Cerebellar nuclear complex (tissue), 1 donor: ENCODE results near the gene GPR157.

Experiments used
- DNase-seq, 2 experiments: peaks; one replicate each; lab custom pipeline; 2025; lab: John Stamatoyannopoulos, UW

The GPR157 gene

DNA sequence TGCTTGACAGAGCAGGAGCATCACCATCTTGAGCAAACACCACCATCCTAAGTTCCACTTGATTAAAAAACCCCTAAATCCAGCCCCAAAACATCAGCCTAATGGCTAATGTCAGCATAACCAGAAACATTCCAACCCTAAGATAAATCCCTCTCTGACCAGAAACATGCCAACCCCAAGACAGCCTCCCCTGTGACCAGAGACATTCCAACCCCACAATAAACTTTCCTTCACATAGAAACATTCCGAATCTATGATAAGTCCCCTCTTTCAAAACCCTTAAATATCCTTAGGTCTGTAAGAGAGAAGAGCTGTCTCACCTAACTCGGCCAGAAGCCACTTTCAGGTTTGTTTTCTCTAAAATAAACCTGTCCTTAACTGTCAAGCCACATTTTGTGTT lies 42.1 kb downstream of the GPR157 start:
- no peak for DNase-seq

DNA sequence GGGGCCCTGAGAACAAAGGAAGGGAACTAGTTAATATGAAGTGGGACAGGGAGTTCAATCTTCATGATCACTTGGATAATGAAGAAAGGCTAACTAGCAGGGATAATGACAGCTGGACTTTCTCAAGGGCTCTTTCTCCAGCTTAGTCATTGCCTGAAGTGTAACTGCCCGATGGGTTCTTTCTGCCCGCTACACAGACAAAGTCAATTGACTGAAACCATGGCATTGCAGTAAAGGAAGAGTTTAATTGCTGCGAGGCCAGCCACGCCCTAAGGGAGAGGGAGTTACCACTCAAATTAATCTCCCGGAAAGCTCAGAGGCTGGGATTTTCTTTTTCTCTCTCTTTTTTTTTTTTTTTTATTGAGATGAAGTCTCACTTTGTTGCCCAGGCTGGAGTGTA lies 42.9 kb downstream of the GPR157 start:
- no peak for DNase-seq

GRCh38 chr1:9085306-9085940 lies 43.5 kb downstream of the GPR157 start:
- DNase-seq: no peak

GRCh38 chr1:9084906-9085305 lies 44.0 kb downstream of the GPR157 start:
- no peak for DNase-seq

- no peak for DNase-seq
Measured at GRCh38 chr1:9081473-9081872, 47.4 kb downstream of the GPR157 start.

GRCh38 chr1:9080705-9081291 lies 48.1 kb downstream of the GPR157 start:
- DNase-seq: no peak

DNA sequence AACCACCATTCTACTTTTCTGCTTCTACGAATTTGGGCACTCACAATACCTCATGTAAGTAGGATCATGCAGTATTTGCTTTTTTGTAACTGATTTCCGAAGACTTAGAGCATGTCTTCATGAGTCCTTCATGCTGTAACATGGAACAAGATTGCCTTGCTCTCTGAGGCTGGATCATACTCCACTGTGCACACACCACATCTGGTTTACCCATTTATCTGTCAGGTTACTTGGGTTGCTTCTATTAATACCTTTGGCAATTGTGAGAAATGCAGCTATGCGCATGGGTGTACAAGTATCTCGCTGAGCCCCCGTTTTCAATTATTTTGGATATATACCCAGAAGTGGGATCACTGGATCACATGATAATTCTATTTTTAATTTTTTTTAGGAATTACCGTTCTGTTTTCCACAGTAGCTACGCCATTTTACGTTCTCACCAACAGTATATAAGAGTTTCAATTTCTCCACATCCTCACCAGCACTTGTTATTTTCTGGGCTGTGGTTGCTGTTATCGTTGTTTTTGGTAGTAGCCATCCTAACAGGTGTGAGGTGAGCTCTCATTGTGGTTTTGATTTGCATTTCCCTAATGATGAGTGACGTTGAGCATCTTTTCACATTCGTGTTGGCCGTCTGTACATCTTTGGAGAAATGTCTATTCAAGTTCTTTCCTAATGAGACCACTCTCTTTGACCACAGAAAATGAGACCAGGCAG lies 48.8 kb downstream of the GPR157 start:
- DNase-seq: no peak

GRCh38 chr1:9078752-9079500 lies 50.0 kb downstream of the GPR157 start:
- no peak for DNase-seq

DNA sequence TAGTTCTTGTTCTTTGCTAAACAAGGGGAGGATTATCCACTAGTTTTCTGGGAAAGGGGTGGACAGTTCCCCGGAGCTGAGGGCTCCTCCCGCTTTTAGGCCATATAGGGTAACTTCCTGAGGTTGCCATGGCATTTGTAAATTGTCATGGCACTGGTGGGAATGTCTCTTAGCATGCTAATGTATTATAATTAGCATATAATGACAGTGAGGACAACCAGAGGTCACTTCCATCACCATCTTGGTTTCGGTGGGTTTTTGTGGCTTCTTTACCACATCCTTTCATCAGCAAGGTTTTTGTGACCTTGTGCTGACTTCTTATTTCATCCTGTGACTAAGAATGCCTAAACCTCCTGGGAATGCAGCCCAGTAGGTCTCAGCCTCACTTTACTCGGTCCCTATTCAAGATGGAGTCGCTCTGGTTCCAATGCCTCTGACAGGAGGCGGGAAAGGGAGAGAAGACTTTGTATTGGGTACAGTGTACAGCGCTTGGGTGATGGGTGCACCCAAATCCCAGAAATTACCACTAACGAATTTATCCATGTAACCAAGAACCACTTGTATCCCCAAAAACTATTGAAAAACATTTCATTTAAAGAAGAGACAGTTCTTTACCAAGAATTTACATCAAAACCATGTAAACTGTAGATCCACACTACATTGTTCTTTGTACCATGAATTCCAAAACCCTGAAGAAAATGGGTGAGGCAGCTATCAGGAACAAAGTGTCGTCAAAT lies 50.7 kb downstream of the GPR157 start:
- no peak for DNase-seq

- no peak for DNase-seq
Measured at GRCh38 chr1:9075022-9075421, 53.9 kb downstream of the GPR157 start.

DNA sequence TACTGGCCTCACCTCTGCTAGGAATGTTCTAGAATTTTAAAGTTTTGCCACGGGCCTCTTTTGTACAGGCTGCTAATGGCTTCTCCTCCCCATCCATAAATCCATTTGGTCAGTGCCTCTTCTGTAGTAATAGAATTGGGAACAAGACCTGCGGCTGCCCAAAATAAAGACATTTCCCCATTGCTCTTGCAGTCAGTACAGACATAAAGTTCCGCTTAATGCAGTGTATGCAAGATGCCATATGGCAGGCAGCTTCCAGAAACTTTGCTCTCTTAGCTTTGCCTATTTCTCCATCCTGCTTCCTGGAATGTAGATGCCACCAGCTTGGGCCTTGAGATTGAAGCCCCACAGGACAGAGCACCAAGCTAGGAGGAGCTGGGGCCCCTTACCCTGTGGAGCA lies 55.8 kb downstream of the GPR157 start:
- no peak for DNase-seq

- DNase-seq: no peak
Measured at GRCh38 chr1:9071554-9072235, 57.2 kb downstream of the GPR157 start.

- no peak for DNase-seq
Measured at GRCh38 chr1:9070486-9070885, 58.4 kb downstream of the GPR157 start.

GRCh38 chr1:9069326-9070100 lies 59.4 kb downstream of the GPR157 start, which contains the start of gene SLC2A5:
SLC2A5 (minus strand) TSS chr1:9069635; CDS start chr1:9069536, 99 bp downstream.
- no peak for DNase-seq

DNA sequence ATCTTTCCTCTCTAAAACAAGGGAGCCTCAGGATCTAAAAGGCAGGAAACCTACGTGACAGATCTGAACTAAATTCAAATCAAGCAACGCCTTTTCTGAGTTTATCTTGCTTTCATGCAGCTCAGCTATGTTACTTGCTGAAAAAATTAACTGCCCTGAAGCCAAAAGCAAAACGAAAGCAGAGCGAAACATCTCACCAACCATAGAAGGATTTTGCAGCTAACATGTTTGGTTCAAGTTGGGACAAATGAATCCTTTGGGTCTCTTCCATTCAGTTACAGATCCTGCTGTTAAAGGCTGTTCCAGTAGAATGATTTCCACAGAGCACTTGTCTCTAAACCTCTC lies 59.9 kb downstream of the GPR157 start:
- DNase-seq: no peak

DNA sequence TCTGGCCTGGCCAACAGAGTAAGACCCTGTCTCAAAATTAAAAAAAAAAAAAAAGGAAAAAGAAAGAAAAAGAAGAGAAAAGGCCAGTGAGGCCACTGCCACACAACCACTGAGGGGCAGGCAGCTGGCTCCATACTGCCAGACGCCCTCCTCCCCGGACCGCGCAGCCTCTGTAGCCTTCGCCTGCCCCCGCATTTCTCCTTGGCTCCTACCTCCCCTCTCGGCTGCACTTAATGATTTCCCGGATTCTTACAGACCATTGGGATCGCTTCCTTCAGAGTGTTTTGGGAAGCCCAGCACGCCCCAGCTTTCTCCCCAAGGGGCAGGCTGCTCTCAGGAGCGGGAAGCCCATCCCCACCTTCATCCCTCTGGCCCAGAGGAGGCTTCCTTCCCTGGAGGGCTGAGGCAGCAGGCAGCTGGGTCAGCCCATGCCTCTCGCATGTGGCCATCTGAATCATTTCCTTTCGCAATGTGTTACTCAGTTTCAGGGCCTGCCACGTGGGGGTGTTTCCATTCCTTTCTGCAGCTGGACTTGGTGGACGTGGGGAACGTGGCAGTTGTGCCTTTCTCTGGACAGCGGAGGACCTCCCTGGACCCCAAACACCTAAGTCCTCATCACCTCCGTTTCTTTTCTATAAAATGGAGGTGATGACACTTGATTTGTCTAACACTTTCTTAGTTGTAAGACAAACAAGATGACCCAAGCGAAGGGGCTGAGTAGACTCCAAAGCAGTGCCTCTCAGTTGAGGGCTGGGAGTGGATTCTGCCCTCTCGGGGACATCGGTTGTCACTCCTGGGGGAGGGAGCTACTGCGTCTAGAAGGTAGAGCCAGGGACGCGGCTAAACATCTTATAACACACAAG lies 61.7 kb downstream of the GPR157 start:
- no peak for DNase-seq

DNA sequence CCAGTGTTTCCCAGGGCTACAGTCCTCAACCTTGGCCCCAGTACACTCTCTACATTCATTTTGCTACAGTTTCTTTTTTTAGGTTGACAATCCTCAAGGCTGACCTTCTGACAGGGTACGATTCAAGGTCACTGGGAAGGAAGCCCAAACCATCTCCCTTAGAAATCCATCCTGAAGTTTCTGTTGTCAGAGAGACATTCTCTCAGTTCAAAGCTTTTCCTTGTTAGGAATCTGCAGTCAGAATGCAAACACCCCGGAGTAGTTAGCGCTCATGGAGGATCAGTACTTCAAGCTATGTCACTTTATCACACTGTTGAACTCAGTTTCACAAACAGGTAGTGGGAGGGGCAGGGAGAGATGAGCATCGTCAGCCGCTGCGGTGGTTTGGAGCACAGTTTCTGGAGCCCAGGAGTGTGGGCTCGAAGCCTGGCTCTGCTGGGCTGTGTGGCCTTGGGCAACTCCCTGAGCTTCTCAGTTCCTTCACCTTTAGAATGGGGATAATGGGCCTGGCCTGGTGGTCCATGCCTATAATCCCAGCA lies 63.6 kb downstream of the GPR157 start:
- no peak for DNase-seq

- no peak for DNase-seq
Measured at GRCh38 chr1:9062846-9063245, 66.1 kb downstream of the GPR157 start.

GRCh38 chr1:9062021-9062471 lies 66.9 kb downstream of the GPR157 start:
- no peak for DNase-seq
